ENCODE measurements around the gene RALGPS1. TPM values are rescaled to one million over a fixed set of nuclear protein-coding genes. Genes with fewer than 3 reads are reported as not detected.
A peak's percentile ranks its signal among the peaks of the same experiment; 100 is the strongest.

The RALGPS1 gene
- polyA plus RNA-seq, 2 donors = 3.8 to 6.4 TPM

DNA sequence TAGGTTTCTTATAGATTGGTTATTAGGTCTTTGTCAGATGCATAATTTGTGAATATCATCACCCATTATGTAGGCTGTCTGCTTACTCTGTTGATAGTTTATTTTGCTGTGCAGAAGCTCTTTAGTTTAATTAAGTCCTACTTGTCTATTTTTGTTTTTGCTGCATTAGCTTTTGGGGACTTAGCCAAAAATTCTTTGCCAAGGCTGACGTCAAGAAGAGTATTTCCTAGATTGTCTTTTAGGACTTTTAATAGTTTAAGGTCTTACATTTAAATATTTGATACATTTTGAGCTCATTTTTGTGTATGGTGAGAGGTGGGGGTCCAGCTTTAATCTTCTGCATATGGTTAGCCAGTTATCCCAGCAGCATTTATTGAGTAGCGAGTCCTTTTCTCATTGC is 232.7 kb downstream of the RALGPS1 start:
- Histone ChIP-seq H3K27me3 (ENCODE audit: control insufficient read depth in 1 of 2, insufficient read depth in 2 of 2, low read length in 2 of 2) (no peaks in the 10 kb centered on the region), H3K4me1 (ENCODE audit: control insufficient read depth in 2 of 2, insufficient read depth in 2 of 2, low read length in 1 of 2) (peaks cover 0 to under 1% of the 10 kb centered on the region in 2 donors), H3K27ac (ENCODE audit: low read depth in 2 of 2, low read length in 1 of 2) (no peak overlapping the region), H3K4me3 (ENCODE audit: low read depth in 1 of 2, low read length in 2 of 2) (no peak overlapping the region), H3K36me3 (ENCODE audit: control insufficient read depth in 2 of 2, insufficient read depth in 2 of 2, low read length in 1 of 2) (peaks cover 0 to 2% of the 10 kb centered on the region in 2 donors), H3K9me3 (ENCODE audit: control insufficient read depth in 2 of 2, insufficient read depth in 1 of 2, low read depth in 1 of 2, low read length in 1 of 2) (no peaks in the 10 kb centered on the region)
- WGBS, 2 donors = 71 to 75% methylated on average over 2 of the region's 2 CpGs

DNA sequence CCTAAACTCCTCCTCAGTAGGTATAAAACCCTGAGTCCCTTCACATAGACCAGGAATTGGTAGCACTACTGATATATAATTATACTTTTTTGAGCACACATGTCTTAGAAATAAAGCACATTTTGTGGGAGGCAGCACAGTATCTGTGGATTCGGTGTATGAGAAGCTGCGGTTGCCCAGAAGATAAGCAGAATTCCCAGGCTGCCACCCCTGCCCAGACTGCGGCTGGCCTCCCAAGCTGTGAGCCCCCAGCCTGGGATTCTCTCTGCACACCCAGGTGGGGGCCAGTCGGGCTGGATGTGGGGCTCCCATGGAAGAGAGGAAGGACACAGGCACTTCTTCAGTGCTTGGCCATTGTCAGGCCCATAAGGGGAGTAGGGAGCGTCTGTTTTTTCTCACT is 233.4 kb downstream of the RALGPS1 start:
- Histone ChIP-seq H3K36me3 (ENCODE audit: control insufficient read depth in 2 of 2, insufficient read depth in 2 of 2, low read length in 1 of 2) (peaks cover 0 to 2% of the 10 kb centered on the region in 2 donors), H3K9me3 (ENCODE audit: control insufficient read depth in 2 of 2, insufficient read depth in 1 of 2, low read depth in 1 of 2, low read length in 1 of 2) (no peaks in the 10 kb centered on the region), H3K27ac (ENCODE audit: low read depth in 2 of 2, low read length in 1 of 2) (no peak overlapping the region), H3K4me3 (ENCODE audit: low read depth in 1 of 2, low read length in 2 of 2) (no peak overlapping the region), H3K27me3 (ENCODE audit: control insufficient read depth in 1 of 2, insufficient read depth in 2 of 2, low read length in 2 of 2) (no peaks in the 10 kb centered on the region), H3K4me1 (ENCODE audit: control insufficient read depth in 2 of 2, insufficient read depth in 2 of 2, low read length in 1 of 2) (no peaks in the 10 kb centered on the region)
- 93 to 94% methylated on average over 5 of the region's 5 CpGs for WGBS, 2 donors

DNA sequence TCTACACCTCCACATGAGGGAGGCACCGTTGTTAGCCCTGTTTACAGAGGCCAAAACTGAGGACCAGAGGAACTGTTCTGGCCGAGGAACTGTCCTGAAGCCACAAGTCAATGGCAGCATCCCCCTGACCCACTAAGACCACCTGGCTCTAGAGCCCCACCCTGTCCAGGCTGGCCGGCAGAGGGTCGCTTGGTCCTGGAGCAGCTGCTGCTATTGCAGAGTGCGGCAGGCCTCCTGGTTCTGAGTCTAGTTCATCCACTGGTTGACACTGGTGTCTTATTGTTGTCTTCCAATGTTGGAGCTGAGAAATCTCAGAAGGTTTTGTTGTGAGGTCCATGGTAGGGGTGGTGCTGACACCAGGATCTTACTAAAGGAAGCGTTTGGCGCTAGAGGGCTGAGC is 234.4 kb downstream of the RALGPS1 start:
- Histone ChIP-seq H3K9me3 (ENCODE audit: control insufficient read depth in 2 of 2, insufficient read depth in 1 of 2, low read depth in 1 of 2, low read length in 1 of 2) (no peaks in the 10 kb centered on the region), H3K36me3 (ENCODE audit: control insufficient read depth in 2 of 2, insufficient read depth in 2 of 2, low read length in 1 of 2) (peaks cover 0 to 2% of the 10 kb centered on the region in 2 donors), H3K4me1 (ENCODE audit: control insufficient read depth in 2 of 2, insufficient read depth in 2 of 2, low read length in 1 of 2) (peaks cover 0 to 1% of the 10 kb centered on the region in 2 donors), H3K4me3 (ENCODE audit: low read depth in 1 of 2, low read length in 2 of 2) (no peak overlapping the region), H3K27ac (ENCODE audit: low read depth in 2 of 2, low read length in 1 of 2) (no peak overlapping the region), H3K27me3 (ENCODE audit: control insufficient read depth in 1 of 2, insufficient read depth in 2 of 2, low read length in 2 of 2) (no peaks in the 10 kb centered on the region)
- 95 to 98% methylated on average over 7 of the region's 7 CpGs for WGBS, 2 donors

DNA sequence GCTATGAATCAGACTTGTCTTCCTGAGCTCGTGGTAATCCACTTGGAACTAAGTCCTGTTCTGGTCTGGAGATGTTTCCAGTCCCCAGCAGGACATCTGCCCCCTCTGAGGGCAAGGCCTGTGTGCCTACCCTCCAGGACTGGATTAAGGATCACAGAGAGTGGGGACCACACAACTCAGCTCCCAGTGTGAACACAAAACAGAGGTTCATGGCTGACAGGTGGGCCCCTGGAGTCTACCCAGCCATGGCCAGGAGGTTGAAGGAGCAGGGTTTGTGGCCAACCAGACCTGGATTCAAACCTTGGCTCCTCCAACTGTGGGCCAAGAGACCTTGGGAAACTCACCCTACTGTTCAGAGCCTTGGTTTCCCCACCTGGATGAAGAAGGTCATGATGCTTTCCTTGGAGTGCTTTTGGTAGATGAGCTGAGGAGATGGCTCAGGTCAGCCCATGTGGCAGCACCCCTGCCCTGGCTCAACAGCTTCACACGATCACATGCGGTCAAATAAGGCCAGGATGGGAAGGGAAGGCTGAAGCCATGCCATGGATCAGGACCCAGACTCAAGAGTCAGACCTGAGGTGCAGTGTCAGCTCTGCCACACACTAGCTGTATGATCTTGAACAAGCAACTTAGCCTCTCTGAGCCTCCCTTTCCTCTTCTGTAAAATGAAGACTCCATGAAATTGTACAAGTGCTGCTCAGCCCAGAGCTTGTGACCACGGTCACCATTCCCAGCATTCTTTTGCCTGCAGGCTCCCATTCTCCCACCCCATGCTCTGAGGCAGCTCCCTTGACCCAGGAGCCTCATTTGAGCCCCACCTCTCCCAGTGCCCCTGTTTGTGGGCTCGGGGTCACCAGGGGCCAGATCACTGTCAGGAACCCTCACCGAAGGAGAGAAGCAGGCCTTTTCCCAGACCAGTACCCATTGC is 235.1 kb downstream of the RALGPS1 start:
- Histone ChIP-seq H3K9me3 (ENCODE audit: control insufficient read depth in 2 of 2, insufficient read depth in 1 of 2, low read depth in 1 of 2, low read length in 1 of 2) (no peaks in the 10 kb centered on the region), H3K27me3 (ENCODE audit: control insufficient read depth in 1 of 2, insufficient read depth in 2 of 2, low read length in 2 of 2) (no peaks in the 10 kb centered on the region), H3K4me3 (ENCODE audit: low read depth in 1 of 2, low read length in 2 of 2) (no peak overlapping the region), H3K27ac (ENCODE audit: low read depth in 2 of 2, low read length in 1 of 2) (no peak overlapping the region), H3K36me3 (ENCODE audit: control insufficient read depth in 2 of 2, insufficient read depth in 2 of 2, low read length in 1 of 2) (peaks cover 0 to 2% of the 10 kb centered on the region in 2 donors), H3K4me1 (ENCODE audit: control insufficient read depth in 2 of 2, insufficient read depth in 2 of 2, low read length in 1 of 2) (peaks cover 0 to 3% of the 10 kb centered on the region in 2 donors)
- WGBS, 2 donors = 90 to 91% methylated on average over 6 of the region's 6 CpGs

DNA sequence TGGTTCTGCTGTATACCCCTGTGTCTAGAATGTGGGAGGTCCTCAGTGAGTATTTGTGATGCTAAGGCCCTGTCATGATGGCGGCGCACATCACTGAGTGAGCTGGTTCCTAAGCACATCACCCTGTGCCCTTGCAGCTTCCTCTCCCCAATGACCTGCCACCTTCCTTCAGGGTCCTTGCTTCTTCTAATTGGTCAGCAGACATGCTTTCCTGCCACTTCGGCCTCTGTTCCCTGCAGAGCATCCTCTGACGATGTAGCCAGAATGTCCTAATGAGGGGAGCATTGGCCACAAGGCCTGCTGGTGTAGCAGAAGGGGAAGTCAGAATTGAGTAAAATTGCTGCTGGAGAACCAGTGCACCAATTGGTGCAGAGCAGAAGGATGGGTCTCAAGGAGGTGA is 238.9 kb downstream of the RALGPS1 start:
- no peaks in the 10 kb centered on the region for H3K9me3 ChIP-seq (ENCODE audit: control insufficient read depth in 2 of 2, insufficient read depth in 1 of 2, low read depth in 1 of 2, low read length in 1 of 2)
- no peak overlapping the region for H3K4me3 ChIP-seq (ENCODE audit: low read depth in 1 of 2, low read length in 2 of 2)
- no peaks in the 10 kb centered on the region for H3K27me3 ChIP-seq (ENCODE audit: control insufficient read depth in 1 of 2, insufficient read depth in 2 of 2, low read length in 2 of 2)
- WGBS, 2 donors = 92 to 94% methylated on average over 4 of the region's 4 CpGs
- H3K4me1 ChIP-seq (ENCODE audit: control insufficient read depth in 2 of 2, insufficient read depth in 2 of 2, low read length in 1 of 2) = peaks cover 0 to 3% of the 10 kb centered on the region in 2 donors
- no peaks in the 10 kb centered on the region for H3K36me3 ChIP-seq (ENCODE audit: control insufficient read depth in 2 of 2, insufficient read depth in 2 of 2, low read length in 1 of 2)
- H3K27ac ChIP-seq (ENCODE audit: low read depth in 2 of 2, low read length in 1 of 2) = no peak overlapping the region

DNA sequence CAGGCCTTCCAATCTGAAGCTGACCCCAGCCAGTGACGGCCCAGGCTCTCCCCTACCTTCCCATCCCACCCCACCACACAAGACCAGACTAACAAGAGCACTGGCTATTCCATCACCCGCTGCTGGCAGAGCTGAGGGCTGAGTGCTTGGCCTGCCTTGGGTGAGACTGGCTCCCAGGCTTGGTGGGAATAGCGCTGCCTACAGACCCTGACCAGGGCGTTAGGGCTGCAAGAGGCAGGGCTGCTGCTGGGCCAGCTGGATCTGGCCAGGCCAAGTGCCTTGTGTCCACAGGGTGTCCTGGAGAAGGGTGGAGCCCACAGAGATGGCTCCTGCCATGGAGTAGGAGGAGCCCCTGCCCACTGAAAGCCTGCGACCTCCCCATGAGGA is 239.4 kb downstream of the RALGPS1 start:
- WGBS, 2 donors = 91 to 94% methylated on average over 5 of the region's 5 CpGs
- H3K9me3 ChIP-seq (ENCODE audit: control insufficient read depth in 2 of 2, insufficient read depth in 1 of 2, low read depth in 1 of 2, low read length in 1 of 2) = no peaks in the 10 kb centered on the region
- no peak overlapping the region for H3K4me3 ChIP-seq (ENCODE audit: low read depth in 1 of 2, low read length in 2 of 2)
- peaks cover 0 to 3% of the 10 kb centered on the region in 2 donors for H3K4me1 ChIP-seq (ENCODE audit: control insufficient read depth in 2 of 2, insufficient read depth in 2 of 2, low read length in 1 of 2)
- H3K27ac ChIP-seq (ENCODE audit: low read depth in 2 of 2, low read length in 1 of 2) = peak overlapping the region in 1 of 2 donors; percentile 11
- no peaks in the 10 kb centered on the region for H3K27me3 ChIP-seq (ENCODE audit: control insufficient read depth in 1 of 2, insufficient read depth in 2 of 2, low read length in 2 of 2)
- H3K36me3 ChIP-seq (ENCODE audit: control insufficient read depth in 2 of 2, insufficient read depth in 2 of 2, low read length in 1 of 2) = no peaks in the 10 kb centered on the region

DNA sequence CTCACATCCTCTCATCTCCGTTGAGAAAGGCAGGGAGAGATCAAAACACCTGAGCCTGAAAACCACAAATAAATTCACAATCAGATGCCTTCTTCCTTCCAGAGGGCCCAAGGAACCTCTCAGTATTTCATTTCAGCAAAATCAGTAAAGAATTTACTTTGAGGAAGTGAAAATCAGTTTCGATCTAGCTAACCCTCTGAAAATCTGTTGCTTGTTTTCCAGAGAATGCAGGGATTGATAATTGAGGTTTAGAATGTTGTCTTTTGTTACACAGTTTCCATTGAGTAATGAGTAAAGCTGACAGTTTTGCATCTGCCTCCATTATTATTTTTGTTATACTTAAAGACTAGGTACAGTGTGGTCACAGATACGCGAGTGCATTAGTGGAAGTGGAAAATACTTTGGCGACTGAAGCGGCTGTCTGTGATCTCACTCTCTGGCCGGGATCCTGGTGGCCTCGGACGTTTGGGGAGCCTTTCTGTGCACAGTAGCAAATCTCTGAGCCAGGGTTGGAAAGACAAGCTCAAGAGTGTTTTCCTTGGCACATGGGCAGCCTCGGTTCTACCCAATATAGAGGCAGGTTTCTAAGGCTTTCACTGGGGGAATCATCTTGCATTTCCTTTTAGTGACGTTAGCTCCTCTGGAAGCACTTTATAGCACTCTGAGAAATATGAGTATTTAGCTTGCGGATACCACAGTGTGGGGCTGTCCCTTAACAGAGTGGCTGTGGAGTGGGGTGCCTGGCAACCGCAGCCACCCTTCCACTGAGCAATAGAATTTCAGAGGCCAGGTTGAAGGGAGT is 240.0 kb downstream of the RALGPS1 start:
- WGBS, 2 donors = 51 to 59% methylated on average over 13 of the region's 13 CpGs
- Histone ChIP-seq H3K4me3 (ENCODE audit: low read depth in 1 of 2, low read length in 2 of 2) (no peak overlapping the region), H3K27ac (ENCODE audit: low read depth in 2 of 2, low read length in 1 of 2) (peak overlapping the region in 1 of 2 donors; percentile 40), H3K36me3 (ENCODE audit: control insufficient read depth in 2 of 2, insufficient read depth in 2 of 2, low read length in 1 of 2) (no peaks in the 10 kb centered on the region), H3K4me1 (ENCODE audit: control insufficient read depth in 2 of 2, insufficient read depth in 2 of 2, low read length in 1 of 2) (peaks cover 0 to 3% of the 10 kb centered on the region in 2 donors), H3K9me3 (ENCODE audit: control insufficient read depth in 2 of 2, insufficient read depth in 1 of 2, low read depth in 1 of 2, low read length in 1 of 2) (no peaks in the 10 kb centered on the region), H3K27me3 (ENCODE audit: control insufficient read depth in 1 of 2, insufficient read depth in 2 of 2, low read length in 2 of 2) (no peaks in the 10 kb centered on the region)

DNA sequence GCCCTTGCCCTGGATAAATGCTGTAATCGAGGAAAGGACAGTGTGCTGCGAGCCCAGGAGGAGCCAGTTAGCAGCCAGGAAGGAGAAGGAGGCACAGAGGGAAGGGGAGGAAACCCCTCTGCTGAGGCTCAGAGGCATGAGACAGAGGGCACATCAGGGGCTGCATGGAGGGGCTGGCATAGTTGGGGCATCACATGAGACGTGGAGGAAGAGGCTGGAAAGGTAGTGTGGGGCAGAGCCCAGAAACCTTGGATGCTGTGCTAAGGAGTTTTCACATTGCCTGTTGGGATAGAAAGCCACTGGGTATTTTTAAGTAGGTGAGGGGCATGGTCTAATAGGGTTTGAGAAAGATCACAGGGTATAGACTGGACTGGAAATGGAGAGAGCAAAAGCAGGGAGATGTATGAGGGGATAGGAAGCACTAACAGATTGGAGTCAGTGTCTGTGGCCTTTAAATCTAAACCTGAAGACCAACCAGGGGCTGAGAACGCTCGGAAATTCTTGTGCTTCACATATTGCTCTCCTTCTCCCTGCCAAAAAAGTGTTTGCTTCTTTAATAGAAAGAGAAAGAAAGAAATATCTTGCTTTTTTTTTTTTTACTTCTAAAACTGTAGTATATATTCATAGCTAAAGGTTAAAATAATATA is 240.9 kb downstream of the RALGPS1 start:
- Histone ChIP-seq H3K36me3 (ENCODE audit: control insufficient read depth in 2 of 2, insufficient read depth in 2 of 2, low read length in 1 of 2) (no peaks in the 10 kb centered on the region), H3K27ac (ENCODE audit: low read depth in 2 of 2, low read length in 1 of 2) (peak overlapping the region; percentile 14 to 40), H3K4me3 (ENCODE audit: low read depth in 1 of 2, low read length in 2 of 2) (no peak overlapping the region), H3K9me3 (ENCODE audit: control insufficient read depth in 2 of 2, insufficient read depth in 1 of 2, low read depth in 1 of 2, low read length in 1 of 2) (no peaks in the 10 kb centered on the region), H3K4me1 (ENCODE audit: control insufficient read depth in 2 of 2, insufficient read depth in 2 of 2, low read length in 1 of 2) (peaks cover 0 to 3% of the 10 kb centered on the region in 2 donors), H3K27me3 (ENCODE audit: control insufficient read depth in 1 of 2, insufficient read depth in 2 of 2, low read length in 2 of 2) (no peaks in the 10 kb centered on the region)
- WGBS, 2 donors = 80 to 86% methylated on average over 5 of the region's 5 CpGs

DNA sequence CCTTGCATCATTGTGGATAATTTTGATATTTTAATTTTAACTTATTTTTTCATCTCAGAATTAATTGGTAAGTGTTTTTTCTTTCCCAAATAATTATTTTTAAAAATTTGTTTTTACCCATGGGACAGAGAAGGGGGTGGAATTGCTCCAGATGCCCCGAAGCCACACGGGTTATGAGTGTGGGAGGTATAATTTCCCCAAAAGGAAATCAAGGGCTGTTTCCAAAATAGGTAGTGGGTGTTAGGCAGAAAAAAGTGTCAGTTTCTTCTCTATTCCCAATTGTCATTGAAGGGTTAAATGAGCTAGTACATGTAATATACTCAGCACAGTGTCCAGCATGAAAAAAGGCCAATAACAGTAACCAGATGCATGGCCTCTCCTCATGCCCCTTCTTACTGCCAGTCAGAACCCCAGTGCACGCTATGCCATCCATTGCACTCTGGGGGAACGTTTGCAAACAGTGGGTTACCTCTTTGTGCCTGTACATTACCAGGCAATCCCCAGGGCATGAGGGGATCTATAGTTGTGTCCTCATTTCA is 244.3 kb downstream of the RALGPS1 start:
- H3K27me3 ChIP-seq (ENCODE audit: control insufficient read depth in 1 of 2, insufficient read depth in 2 of 2, low read length in 2 of 2) = no peaks in the 10 kb centered on the region
- peak overlapping the region in 1 of 2 donors; percentile 9 for H3K27ac ChIP-seq (ENCODE audit: low read depth in 2 of 2, low read length in 1 of 2)
- no peaks in the 10 kb centered on the region for H3K36me3 ChIP-seq (ENCODE audit: control insufficient read depth in 2 of 2, insufficient read depth in 2 of 2, low read length in 1 of 2)
- peaks cover 1 to 3% of the 10 kb centered on the region in 2 donors for H3K4me1 ChIP-seq (ENCODE audit: control insufficient read depth in 2 of 2, insufficient read depth in 2 of 2, low read length in 1 of 2)
- H3K9me3 ChIP-seq (ENCODE audit: control insufficient read depth in 2 of 2, insufficient read depth in 1 of 2, low read depth in 1 of 2, low read length in 1 of 2) = no peaks in the 10 kb centered on the region
- 84 to 85% methylated on average over 4 of the region's 4 CpGs for WGBS, 2 donors
- H3K4me3 ChIP-seq (ENCODE audit: low read depth in 1 of 2, low read length in 2 of 2) = no peak overlapping the region
